Tibial nerve (tissue), 4 donors: Measurements from ENCODE around the gene CRKL. TPM values are rescaled to one million over a fixed set of nuclear protein-coding genes. Genes with fewer than 3 reads are reported as not detected.

Experiments
- DNase-seq, 2 donors: peaks; one replicate each; pipeline ENCODE4 v3.0.0-alpha.2; 2019; ENCODE audit warnings: low spot score in 2 of 2
- H3K27ac ChIP-seq, 4 donors: fragments of 200-600 bp; sonication (generic) in 3 of 4; one replicate each; pipeline ENCODE4 v1.5.1; 2017 to 2019; ENCODE audit warnings: mild to moderate bottlenecking in 1 of 4
- H3K27me3 ChIP-seq, 2 donors: fragments of 200-600 bp; sonication (generic) in 1 of 2; one replicate each; pipeline versions ENCODE4 v1.5.1 to v1.6.0; 2017 to 2019
- H3K36me3 ChIP-seq, 3 donors: fragments of 200-600 bp; sonication (generic); one replicate each; pipeline ENCODE4 v1.5.1; 2018 to 2019
- H3K4me1 ChIP-seq, 4 donors: fragments of 200-600 bp; sonication (generic) in 3 of 4; one replicate each; pipeline ENCODE4 v1.5.1; 2017 to 2019
- H3K4me3 ChIP-seq, 4 donors: fragments of 200-600 bp; sonication (generic) in 3 of 4; one replicate each; pipeline ENCODE4 v1.5.1; 2017 to 2019; ENCODE audit warnings: mild to moderate bottlenecking in 1 of 4, moderate library complexity in 1 of 4
- H3K9me3 ChIP-seq, 4 donors: fragments of 200-600 bp; sonication (generic) in 3 of 4; one replicate each; pipeline ENCODE4 v1.5.1; 2017 to 2019
- EP300 ChIP-seq, 2 donors: sonication (generic); formaldehyde crosslinking; IDR thresholded peaks; one replicate each; pipeline ENCODE4 v1.6.1; 2017; ENCODE audit warnings: antibody characterized with exemption in 2 of 2, mild to moderate bottlenecking in 1 of 2
- POLR2A ChIP-seq, 2 donors: fragments of 450-650 bp; IDR thresholded peaks; one replicate each; pipeline ENCODE4 v1.6.1; 2017; ENCODE audit warnings: antibody characterized with exemption in 2 of 2, mild to moderate bottlenecking in 2 of 2, moderate library complexity in 2 of 2
- WGBS, 2 donors: methylation state at CpG; one replicate each; pipeline ENCODE4 v1.1.5; 2018; 5-methylcytosine and 5-hydroxymethylcytosine counted together
- total RNA-seq, 4 donors: library from RNA; depleted of rRNA; stranded (reverse); fragments of >200 nt; gene quantifications; one replicate each; pipeline ENCODE4 v1.1.0, GENCODE V29; 2016
- TF ChIP-seq, protein P1 (sequence below), 5 experiments: fragments of 200-600 bp in 3 of 5; fragments of 450-650 bp in 2 of 5; sonication (generic) in 3 of 5; IDR thresholded peaks; one replicate each; pipeline ENCODE4 v1.5.1; 2016 to 2019; ENCODE audit warnings: antibody characterized with exemption in 5 of 5, mild to moderate bottlenecking in 3 of 5, moderate library complexity in 2 of 5

Gene CRKL
- total RNA-seq, 4 donors from 2014 or later: 44.7 to 59.0 (median 51.5) TPM

DNA sequence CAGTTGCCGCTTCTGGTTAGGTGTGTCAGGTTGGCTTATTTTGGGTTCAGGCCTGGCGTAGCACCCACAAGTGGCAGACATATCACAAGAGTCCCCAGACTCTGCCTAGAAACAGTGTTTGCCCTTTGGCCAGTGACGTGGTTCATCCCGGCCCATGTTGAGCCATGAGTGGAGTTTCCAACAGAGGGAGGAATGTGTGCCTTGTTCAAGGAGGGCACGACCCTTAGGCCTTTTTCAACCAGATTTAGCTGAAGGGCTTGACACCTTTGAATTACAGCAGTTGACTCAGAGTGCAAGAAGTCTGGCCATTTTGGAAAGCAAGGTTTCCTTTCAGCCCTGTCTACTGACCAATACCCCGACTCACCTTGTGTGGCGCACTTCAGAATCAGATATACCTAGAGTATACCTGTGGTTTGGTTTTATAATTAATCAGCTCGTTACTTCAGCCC is 34.7 kb downstream of the CRKL start:
- peaks cover 0 to 24% (median 10%) of the 10 kb centered on the region in 4 donors for H3K4me1 ChIP-seq
- no peak overlapping the region for H3K4me3 ChIP-seq
- no peaks in the 10 kb centered on the region for H3K27me3 ChIP-seq
- DNase-seq: no peak
- no peaks in the 10 kb centered on the region for H3K9me3 ChIP-seq
- peaks cover 0 to 50% (median 0%) of the 10 kb centered on the region in 3 donors for H3K36me3 ChIP-seq
- H3K27ac ChIP-seq: peak overlapping the region in 1 of 4 donors; percentile 50
- TF ChIP-seq EP300 (IDR thresholded peaks at IDR 0.05) (no peak), POLR2A (IDR thresholded peaks at IDR 0.05) (no peak)
- TF ChIP-seq, protein P1, sequence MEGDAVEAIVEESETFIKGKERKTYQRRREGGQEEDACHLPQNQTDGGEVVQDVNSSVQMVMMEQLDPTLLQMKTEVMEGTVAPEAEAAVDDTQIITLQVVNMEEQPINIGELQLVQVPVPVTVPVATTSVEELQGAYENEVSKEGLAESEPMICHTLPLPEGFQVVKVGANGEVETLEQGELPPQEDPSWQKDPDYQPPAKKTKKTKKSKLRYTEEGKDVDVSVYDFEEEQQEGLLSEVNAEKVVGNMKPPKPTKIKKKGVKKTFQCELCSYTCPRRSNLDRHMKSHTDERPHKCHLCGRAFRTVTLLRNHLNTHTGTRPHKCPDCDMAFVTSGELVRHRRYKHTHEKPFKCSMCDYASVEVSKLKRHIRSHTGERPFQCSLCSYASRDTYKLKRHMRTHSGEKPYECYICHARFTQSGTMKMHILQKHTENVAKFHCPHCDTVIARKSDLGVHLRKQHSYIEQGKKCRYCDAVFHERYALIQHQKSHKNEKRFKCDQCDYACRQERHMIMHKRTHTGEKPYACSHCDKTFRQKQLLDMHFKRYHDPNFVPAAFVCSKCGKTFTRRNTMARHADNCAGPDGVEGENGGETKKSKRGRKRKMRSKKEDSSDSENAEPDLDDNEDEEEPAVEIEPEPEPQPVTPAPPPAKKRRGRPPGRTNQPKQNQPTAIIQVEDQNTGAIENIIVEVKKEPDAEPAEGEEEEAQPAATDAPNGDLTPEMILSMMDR (IDR thresholded peaks at IDR 0.05): no peak
- WGBS, 2 donors: 82 to 83% methylated on average over 8 of the region's 8 CpGs

DNA sequence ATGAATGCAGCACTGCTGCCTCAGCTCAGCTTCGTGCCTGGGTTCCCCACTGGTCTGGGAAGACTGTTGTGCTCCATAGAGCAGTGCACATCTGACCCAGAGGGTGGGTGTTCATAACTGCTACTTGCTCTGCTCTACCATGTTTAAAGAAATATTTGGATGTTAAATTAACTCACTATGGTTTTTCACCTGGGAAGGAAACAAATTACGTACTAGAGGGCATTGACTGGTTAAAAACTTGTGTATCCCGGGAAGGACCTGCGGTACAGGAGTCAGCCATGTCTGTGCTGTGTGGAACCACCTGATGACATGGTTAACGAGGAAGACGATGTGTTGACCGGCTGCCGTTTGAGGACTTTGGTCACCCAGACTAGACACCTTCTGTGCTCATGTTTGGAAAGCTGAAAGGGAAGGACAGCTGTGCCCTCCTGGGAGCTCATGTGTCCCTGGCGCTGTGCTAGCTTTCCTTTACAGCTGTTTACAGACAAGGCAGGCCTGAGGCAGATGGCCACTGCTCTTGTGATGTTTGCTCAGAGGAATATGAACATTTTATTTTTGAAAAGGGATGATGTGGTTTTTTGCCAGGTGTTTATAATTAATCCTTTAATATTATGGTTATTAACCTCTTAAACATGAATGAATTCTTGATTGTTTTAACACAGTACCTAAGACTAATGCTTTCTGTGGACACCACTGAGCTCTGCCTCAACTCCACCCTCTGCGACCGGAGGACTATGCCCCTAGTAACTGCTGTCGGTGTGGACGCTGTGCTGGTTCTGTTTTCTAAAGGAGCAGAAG is 35.5 kb downstream of the CRKL start:
- Histone ChIP-seq H3K4me1 (peaks cover 0 to 32% (median 14%) of the 10 kb centered on the region in 4 donors), H3K4me3 (no peak overlapping the region), H3K9me3 (no peaks in the 10 kb centered on the region), H3K27me3 (no peaks in the 10 kb centered on the region), H3K36me3 (peaks cover 0 to 50% (median 0%) of the 10 kb centered on the region in 3 donors), H3K27ac (peak overlapping the region in 1 of 4 donors; percentile 50)
- TF ChIP-seq POLR2A (IDR thresholded peaks at IDR 0.05) (no peak), EP300 (IDR thresholded peaks at IDR 0.05) (no peak)
- TF ChIP-seq, protein P1 (IDR thresholded peaks at IDR 0.05): no peak
- 75 to 79% methylated on average over 13 of the region's 13 CpGs for WGBS, 2 donors
- no peak for DNase-seq

DNA sequence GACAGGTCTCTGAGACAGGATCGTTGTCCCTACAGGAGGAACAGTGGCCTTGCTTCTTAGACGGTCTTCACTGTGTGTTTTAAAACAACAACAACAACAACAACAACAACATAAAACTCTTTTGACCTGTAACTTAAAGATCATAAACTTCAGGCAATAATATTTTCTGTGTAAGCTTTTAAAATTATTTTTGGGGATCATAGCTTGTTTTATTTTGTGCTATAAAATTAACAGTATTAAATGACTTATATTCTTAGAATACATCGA is 36.1 kb downstream of the CRKL start:
- peaks cover 0 to 36% (median 19%) of the 10 kb centered on the region in 4 donors for H3K4me1 ChIP-seq
- H3K27ac ChIP-seq: no peak overlapping the region
- 69% methylated on average over 3 of the region's 3 CpGs for WGBS, 2 donors
- H3K9me3 ChIP-seq: no peaks in the 10 kb centered on the region
- DNase-seq: no peak
- no peak for TF ChIP-seq POLR2A (IDR thresholded peaks at IDR 0.05)
- TF ChIP-seq EP300 (IDR thresholded peaks at IDR 0.05): no peak
- TF ChIP-seq, protein P1 (IDR thresholded peaks at IDR 0.05): no peak
- H3K4me3 ChIP-seq: no peak overlapping the region
- no peaks in the 10 kb centered on the region for H3K27me3 ChIP-seq
- peaks cover 0 to 50% (median 0%) of the 10 kb centered on the region in 3 donors for H3K36me3 ChIP-seq

DNA sequence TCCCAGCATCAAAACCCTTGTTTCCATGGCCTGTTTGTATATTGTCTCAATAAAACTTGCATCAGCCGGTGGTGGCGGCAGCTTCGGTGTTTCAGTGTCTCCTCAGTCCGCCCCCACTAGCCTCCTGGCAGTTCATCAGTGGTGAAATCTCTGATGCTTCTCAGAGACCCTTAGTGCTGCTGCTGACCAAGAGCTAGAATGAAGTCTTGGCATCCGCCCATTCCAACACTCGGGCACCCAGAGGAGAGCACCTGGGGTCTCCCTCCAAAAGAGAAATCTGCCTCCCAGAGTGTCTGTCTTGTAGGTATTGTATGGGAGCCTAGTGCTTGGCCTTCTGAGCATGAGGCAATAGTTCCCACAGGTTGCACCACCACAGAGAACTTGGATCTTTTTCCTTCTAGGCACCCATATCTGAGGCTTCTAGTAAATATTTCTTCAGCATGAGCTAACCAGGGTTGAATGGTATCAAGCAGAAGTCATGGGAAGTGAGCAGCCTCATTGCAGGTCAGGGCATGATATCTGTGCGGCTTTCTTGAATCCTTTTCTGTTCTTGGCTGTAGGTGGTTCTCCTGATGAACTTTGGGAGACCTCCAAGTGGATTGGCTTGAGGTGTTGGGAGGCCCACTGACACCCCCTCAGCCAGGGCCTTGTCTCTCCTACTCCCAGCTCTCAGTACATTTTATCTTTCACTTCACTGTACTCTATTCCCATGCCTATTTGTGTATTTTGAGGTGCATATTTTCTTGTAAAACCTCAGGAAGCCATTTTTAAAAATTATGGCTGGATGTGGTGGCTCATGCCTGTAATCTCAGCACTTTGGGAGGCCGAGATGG is 36.7 kb downstream of the CRKL start:
- DNase-seq: peak in 1 of 2 donors; percentile 27
- no peak overlapping the region for H3K4me3 ChIP-seq
- H3K27me3 ChIP-seq: no peaks in the 10 kb centered on the region
- peaks cover 0 to 33% (median 17%) of the 10 kb centered on the region in 4 donors for H3K4me1 ChIP-seq
- H3K27ac ChIP-seq: peak overlapping the region in 1 of 4 donors; percentile 6
- H3K36me3 ChIP-seq: peaks cover 0 to 50% (median 0%) of the 10 kb centered on the region in 3 donors
- no peaks in the 10 kb centered on the region for H3K9me3 ChIP-seq
- 90 to 91% methylated on average over 8 of the region's 8 CpGs for WGBS, 2 donors
- no peak for TF ChIP-seq POLR2A (IDR thresholded peaks at IDR 0.05)
- peak in 1 of 2 donors; percentile 36 for TF ChIP-seq EP300 (IDR thresholded peaks at IDR 0.05)
- TF ChIP-seq, protein P1 (IDR thresholded peaks at IDR 0.05): no peak
